Activated naive CD4-positive, alpha-beta T cell treated with anti-CD3 and anti-CD28 coated beads, Interleukin-2, amount 10 ng/mL, durations not matched to agents 5 hours and 36 hours (primary cell): ENCODE results near the gene DYNLL2. TPM values are rescaled to one million over a fixed set of nuclear protein-coding genes. Genes with fewer than 3 reads are reported as not detected.

Experiments used
- total RNA-seq, 2 experiments: library from RNA; stranded (reverse); gene quantifications; one replicate each; pipeline ENCODE4 v1.2.3, GENCODE V29; 2021

Gene DYNLL2
- 10 to 100 TPM; 29.6 to 29.9 TPM for total RNA-seq

DNA sequence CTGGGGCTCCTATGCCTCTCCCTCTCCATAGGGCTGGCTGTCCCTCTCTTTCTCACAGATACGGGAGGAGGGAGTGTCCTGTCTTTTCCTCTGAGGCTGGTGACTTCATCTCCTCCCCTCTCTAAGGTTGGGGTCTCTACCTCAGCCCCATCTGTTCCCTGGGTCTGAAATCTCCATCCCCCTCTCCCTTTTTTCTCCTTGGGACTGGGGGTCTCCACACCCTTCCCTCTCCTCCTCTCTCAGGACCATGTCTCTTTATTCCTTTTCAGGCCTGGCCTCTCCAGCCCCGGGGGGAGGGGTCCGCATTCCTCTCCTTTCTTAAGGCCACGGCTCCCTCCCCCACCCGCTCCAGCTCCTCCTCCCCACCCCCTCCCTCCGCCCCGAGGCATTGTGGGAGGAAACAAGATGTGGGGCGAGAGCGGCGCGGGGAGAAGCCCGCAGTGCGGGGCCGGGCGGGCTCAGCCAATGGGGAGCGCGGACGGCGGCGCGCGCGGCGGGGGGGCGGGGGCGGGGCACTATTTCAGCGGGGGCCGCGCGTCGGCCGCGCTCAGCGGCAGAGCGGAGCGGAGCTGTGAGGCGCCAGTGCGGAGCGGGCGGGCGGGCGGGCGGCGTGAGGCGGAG lies at the start of gene DYNLL2:
DYNLL2 (plus strand) TSS at position 550 of the 621 bp plus-strand sequence. CDS start 3,672 bp downstream, outside the sequence.

Other genes starting within 250 kb of the DYNLL2 start
- gene MRPS23, start 233.4 kb upstream of the DYNLL2 start, total RNA-seq = 10 to 100 TPM; 30.2 to 36.1 TPM
- not detected for gene CUEDC1, start 128.0 kb upstream of the DYNLL2 start, total RNA-seq
- gene VEZF1, start 95.2 kb upstream of the DYNLL2 start, total RNA-seq = 10 to 100 TPM; 48.9 to 50.1 TPM
- 100 to 1,000 TPM; 284 to 293 TPM for gene SRSF1, start 76.2 kb upstream of the DYNLL2 start, total RNA-seq
- under 1 TPM; 0.86 to 0.91 TPM for gene OR4D1, start 65.0 kb downstream of the DYNLL2 start, total RNA-seq
- not detected for gene OR4D2, start 83.6 kb downstream of the DYNLL2 start, total RNA-seq
- gene EPX, start 109.3 kb downstream of the DYNLL2 start, total RNA-seq = not detected
- 10 to 100 TPM; 16.2 to 18.7 TPM for gene MKS1, start 135.8 kb downstream of the DYNLL2 start, total RNA-seq
- gene LPO, start 155.2 kb downstream of the DYNLL2 start, total RNA-seq = not detected
- gene MPO, start 197.5 kb downstream of the DYNLL2 start, total RNA-seq = not detected
- gene TSPOAP1, start 245.4 kb downstream of the DYNLL2 start, total RNA-seq = 10 to 100 TPM; 35.2 to 42.0 TPM